ENCODE results near the gene NKAPL.

NKAPL gene

DNA sequence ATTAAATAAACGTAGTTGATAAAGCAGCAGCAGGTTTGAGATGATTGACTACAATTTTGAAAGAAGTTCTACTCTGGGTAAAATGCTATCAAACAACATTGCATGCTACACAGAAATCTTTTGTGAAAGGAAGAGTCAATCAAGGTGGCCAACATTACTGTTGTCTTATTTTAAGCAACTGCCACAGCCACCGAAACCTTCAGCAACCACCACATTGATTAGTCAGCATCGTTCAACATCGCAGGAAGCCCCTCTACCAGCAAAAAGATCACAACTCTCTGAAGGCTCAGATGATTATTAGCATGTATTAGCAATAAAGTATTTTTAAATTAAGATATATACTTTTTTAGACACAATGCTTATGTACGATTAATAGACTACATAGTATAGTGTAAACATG lies 36.2 kb downstream of the NKAPL start:
- no peak for TF ChIP-seq FOXP2 (optimal IDR thresholded peaks at IDR 0.05; ENCODE audit: borderline replicate concordance, extremely low read depth, extremely low read length, insufficient read depth)
- TF ChIP-seq, protein P1, sequence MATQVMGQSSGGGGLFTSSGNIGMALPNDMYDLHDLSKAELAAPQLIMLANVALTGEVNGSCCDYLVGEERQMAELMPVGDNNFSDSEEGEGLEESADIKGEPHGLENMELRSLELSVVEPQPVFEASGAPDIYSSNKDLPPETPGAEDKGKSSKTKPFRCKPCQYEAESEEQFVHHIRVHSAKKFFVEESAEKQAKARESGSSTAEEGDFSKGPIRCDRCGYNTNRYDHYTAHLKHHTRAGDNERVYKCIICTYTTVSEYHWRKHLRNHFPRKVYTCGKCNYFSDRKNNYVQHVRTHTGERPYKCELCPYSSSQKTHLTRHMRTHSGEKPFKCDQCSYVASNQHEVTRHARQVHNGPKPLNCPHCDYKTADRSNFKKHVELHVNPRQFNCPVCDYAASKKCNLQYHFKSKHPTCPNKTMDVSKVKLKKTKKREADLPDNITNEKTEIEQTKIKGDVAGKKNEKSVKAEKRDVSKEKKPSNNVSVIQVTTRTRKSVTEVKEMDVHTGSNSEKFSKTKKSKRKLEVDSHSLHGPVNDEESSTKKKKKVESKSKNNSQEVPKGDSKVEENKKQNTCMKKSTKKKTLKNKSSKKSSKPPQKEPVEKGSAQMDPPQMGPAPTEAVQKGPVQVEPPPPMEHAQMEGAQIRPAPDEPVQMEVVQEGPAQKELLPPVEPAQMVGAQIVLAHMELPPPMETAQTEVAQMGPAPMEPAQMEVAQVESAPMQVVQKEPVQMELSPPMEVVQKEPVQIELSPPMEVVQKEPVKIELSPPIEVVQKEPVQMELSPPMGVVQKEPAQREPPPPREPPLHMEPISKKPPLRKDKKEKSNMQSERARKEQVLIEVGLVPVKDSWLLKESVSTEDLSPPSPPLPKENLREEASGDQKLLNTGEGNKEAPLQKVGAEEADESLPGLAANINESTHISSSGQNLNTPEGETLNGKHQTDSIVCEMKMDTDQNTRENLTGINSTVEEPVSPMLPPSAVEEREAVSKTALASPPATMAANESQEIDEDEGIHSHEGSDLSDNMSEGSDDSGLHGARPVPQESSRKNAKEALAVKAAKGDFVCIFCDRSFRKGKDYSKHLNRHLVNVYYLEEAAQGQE (IDR thresholded peaks at IDR 0.05; ENCODE audit: insufficient read depth in 1 of 2, low read depth in 2 of 2, low read length in 2 of 2) = no peak
- no peak for TF ChIP-seq SIN3A (IDR thresholded peaks at IDR 0.05; ENCODE audit: borderline replicate concordance, insufficient read depth, low read length)
- no peak for TF ChIP-seq TAF1 (IDR thresholded peaks at IDR 0.05; ENCODE audit: borderline replicate concordance, insufficient read depth, low read length)
- TF ChIP-seq POLR2AphosphoS5 (IDR thresholded peaks at IDR 0.05; ENCODE audit: low read depth, low read length) = no peak

DNA sequence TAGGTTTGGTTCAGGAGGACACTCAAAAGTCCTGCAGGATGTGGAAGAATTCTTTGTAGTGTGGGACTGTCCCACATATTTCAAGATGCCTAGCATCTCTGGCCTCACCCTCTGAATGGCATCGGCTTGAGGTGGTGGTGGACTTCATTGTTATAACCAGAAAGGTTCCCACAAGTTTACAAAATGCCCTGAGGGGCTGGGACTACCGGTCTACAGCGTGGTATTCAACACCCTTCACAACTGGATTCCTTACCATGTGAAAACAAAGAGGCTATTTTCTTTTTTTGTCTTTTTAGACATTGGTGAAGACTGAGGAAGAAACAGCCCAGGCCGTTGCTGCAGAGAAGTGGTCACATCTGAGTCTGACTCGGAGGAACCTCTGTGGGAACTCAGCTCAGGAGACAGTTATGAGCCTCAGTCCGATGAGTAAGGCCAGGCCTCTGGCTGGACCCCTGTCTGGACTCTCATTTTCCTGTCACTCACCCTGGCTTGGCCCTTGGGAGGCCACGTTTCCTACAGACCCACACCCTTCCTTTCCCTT lies 37.5 kb downstream of the NKAPL start:
- TF ChIP-seq, protein P1 (IDR thresholded peaks at IDR 0.05; ENCODE audit: insufficient read depth in 1 of 2, low read depth in 2 of 2, low read length in 2 of 2) = no peak
- no peak for TF ChIP-seq FOXP2 (optimal IDR thresholded peaks at IDR 0.05; ENCODE audit: borderline replicate concordance, extremely low read depth, extremely low read length, insufficient read depth)
- no peak for TF ChIP-seq TAF1 (IDR thresholded peaks at IDR 0.05; ENCODE audit: borderline replicate concordance, insufficient read depth, low read length)
- TF ChIP-seq SIN3A (IDR thresholded peaks at IDR 0.05; ENCODE audit: borderline replicate concordance, insufficient read depth, low read length) = no peak
- TF ChIP-seq POLR2AphosphoS5 (IDR thresholded peaks at IDR 0.05; ENCODE audit: low read depth, low read length) = no peak

DNA sequence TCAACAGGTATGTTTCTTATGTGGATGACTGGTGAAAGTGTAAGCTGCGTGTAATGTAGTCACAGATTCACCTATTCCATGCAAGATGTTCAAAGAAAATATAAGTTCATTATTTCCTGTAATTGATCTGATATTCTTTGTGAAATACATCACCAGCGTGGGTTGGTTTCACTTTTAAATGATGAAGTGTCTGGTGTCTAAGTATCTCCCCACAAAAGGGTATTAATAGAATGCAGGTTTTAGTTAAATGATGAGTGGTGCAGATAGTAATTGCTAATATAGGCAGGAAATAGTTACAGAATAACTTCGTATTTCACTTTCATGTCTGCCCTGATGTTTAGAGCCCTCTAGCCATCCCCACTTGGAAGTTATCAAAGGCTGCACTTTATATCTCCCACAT lies 44.5 kb downstream of the NKAPL start:
- TF ChIP-seq SIN3A (IDR thresholded peaks at IDR 0.05; ENCODE audit: borderline replicate concordance, insufficient read depth, low read length) (no peak), FOXP2 (optimal IDR thresholded peaks at IDR 0.05; ENCODE audit: borderline replicate concordance, extremely low read depth, extremely low read length, insufficient read depth) (no peak), POLR2AphosphoS5 (IDR thresholded peaks at IDR 0.05; ENCODE audit: low read depth, low read length) (no peak), TAF1 (IDR thresholded peaks at IDR 0.05; ENCODE audit: borderline replicate concordance, insufficient read depth, low read length) (no peak)
- TF ChIP-seq, protein P1 (IDR thresholded peaks at IDR 0.05; ENCODE audit: insufficient read depth in 1 of 2, low read depth in 2 of 2, low read length in 2 of 2) = no peak

All from PFSK-1 (cell line).